Liver (tissue), 9 donors: Measurements from ENCODE around the gene SLC11A2. TPM values are rescaled to one million over a fixed set of nuclear protein-coding genes. Genes with fewer than 3 reads are reported as not detected.

Source experiments
- DNase-seq: peaks from one replicate; pipeline ENCODE4 v3.0.0-alpha.2; 2017; ENCODE audit warnings: low spot score
- H3K27ac ChIP-seq, 2 donors: one replicate each; pipeline ENCODE4 v1.7.0; 2013; ENCODE audit warnings: inconsistent platforms in 2 of 2, low read length in 2 of 2, control low read depth in 1 of 2, low read depth in 1 of 2, mild to moderate bottlenecking in 1 of 2
- H3K27me3 ChIP-seq, 4 donors: one replicate each; pipeline versions ENCODE4 v1.6.1 to v1.7.0; 2013; ENCODE audit warnings: low read length in 3 of 4, inconsistent platforms in 1 of 4, mild to moderate bottlenecking in 1 of 4, moderate library complexity in 1 of 4; ENCODE audit not compliant: control insufficient read depth in 4 of 4, insufficient read depth in 4 of 4
- H3K36me3 ChIP-seq, 4 donors: one replicate each; pipeline versions ENCODE4 v1.6.1 to v1.7.0; 2013; ENCODE audit warnings: low read length in 3 of 4, mild to moderate bottlenecking in 3 of 4, low read depth in 1 of 4, moderate library complexity in 1 of 4; ENCODE audit not compliant: control insufficient read depth in 4 of 4, insufficient read depth in 3 of 4
- H3K4me1 ChIP-seq, 4 donors: one replicate each; pipeline versions ENCODE4 v1.6.1 to v1.7.0; 2013; ENCODE audit warnings: low read length in 3 of 4, mild to moderate bottlenecking in 3 of 4, moderate library complexity in 1 of 4; ENCODE audit not compliant: control insufficient read depth in 4 of 4, insufficient read depth in 4 of 4
- H3K4me3 ChIP-seq, 3 donors: one replicate each; pipeline versions ENCODE4 v1.6.1 to v1.7.0; 2013; ENCODE audit warnings: low read length in 3 of 3, control low read depth in 1 of 3, low read depth in 1 of 3, mild to moderate bottlenecking in 1 of 3
- H3K9ac ChIP-seq, 2 donors: one replicate each; pipeline ENCODE4 v1.7.0; 2013; ENCODE audit warnings: low read length in 2 of 2, mild to moderate bottlenecking in 2 of 2, moderate library complexity in 2 of 2, control low read depth in 1 of 2, low read depth in 1 of 2
- H3K9me3 ChIP-seq, 4 donors: one replicate each; pipeline versions ENCODE4 v1.6.1 to v1.7.0; 2013; ENCODE audit warnings: low read length in 3 of 4; ENCODE audit not compliant: control insufficient read depth in 4 of 4
- EGR1 ChIP-seq, 2 donors: IDR thresholded peaks; 2 replicates each; pipeline ENCODE4 v1.6.1; 2016 to 2018; ENCODE audit warnings: antibody characterized with exemption in 2 of 2, low read depth in 2 of 2
- FOXA1 ChIP-seq: IDR thresholded peaks from 2 replicates; pipeline ENCODE4 v1.6.1; 2016; ENCODE audit warnings: antibody characterized with exemption
- FOXA2 ChIP-seq: IDR thresholded peaks from 2 replicates; pipeline ENCODE4 v1.6.1; 2016; ENCODE audit warnings: antibody characterized with exemption
- GABPA ChIP-seq, 2 donors: IDR thresholded peaks in 1 of 2; conservative IDR thresholded peaks in 1 of 2; 2 replicates each; pipeline ENCODE4 v1.6.1; 2016; ENCODE audit warnings: antibody characterized with exemption in 2 of 2, mild to moderate bottlenecking in 1 of 2, moderate library complexity in 1 of 2
- HNF4A ChIP-seq, 2 donors: conservative IDR thresholded peaks; 2 replicates each; pipeline ENCODE4 v1.6.1; 2016; ENCODE audit warnings: antibody characterized with exemption in 2 of 2, mild to moderate bottlenecking in 2 of 2
- JUND ChIP-seq, 2 donors: IDR thresholded peaks; 2 replicates each; pipeline ENCODE4 v1.6.1; 2016; ENCODE audit warnings: antibody characterized with exemption in 2 of 2
- NR2F2 ChIP-seq: IDR thresholded peaks from 2 replicates; pipeline ENCODE4 v1.6.1; 2016; ENCODE audit warnings: antibody characterized with exemption
- RAD21 ChIP-seq, 2 donors: IDR thresholded peaks; 2 replicates each; pipeline ENCODE4 v1.6.1; 2016; ENCODE audit warnings: antibody characterized with exemption in 2 of 2, mild to moderate bottlenecking in 2 of 2
- RXRA ChIP-seq, 2 donors: IDR thresholded peaks; 2 replicates each; pipeline ENCODE4 v1.6.1; 2017 to 2018; ENCODE audit warnings: antibody characterized with exemption in 2 of 2, mild to moderate bottlenecking in 1 of 2
- TAF1 ChIP-seq: conservative IDR thresholded peaks from 2 replicates; pipeline ENCODE4 v1.6.1; 2016; ENCODE audit warnings: antibody characterized with exemption, mild to moderate bottlenecking
- YY1 ChIP-seq: IDR thresholded peaks from 2 replicates; pipeline ENCODE4 v1.6.1; 2016; ENCODE audit warnings: antibody characterized with exemption, mild to moderate bottlenecking
- WGBS: extraction: QIAGEN DNeasy Blood & Tissue Kit; methylation state at CpG from one replicate; pipeline ENCODE4 v1.1.7; 2013; 5-methylcytosine and 5-hydroxymethylcytosine counted together
- polyA plus RNA-seq, 2 donors: library from polyadenylated mRNA; stranded (reverse) in 1 of 2; unstranded in 1 of 2; fragments of 200-250 nt in 1 of 2; fragments of >200 nt in 1 of 2; fragmentation: Nextera tagmentation in 1 of 2; extraction: Ambion mirVana in 1 of 2; gene quantifications; one replicate each; pipeline versions ENCODE4 v1.2.1 to v1.2.3, GENCODE V29; 2013 to 2015
- total RNA-seq, 2 donors: library from RNA; depleted of rRNA; stranded (reverse); fragments of >200 nt; gene quantifications; one replicate each; pipeline ENCODE4 v1.2.3, GENCODE V29; 2014
- TF ChIP-seq, protein P1 (sequence below): IDR thresholded peaks from 2 replicates; pipeline ENCODE4 v1.6.1; 2016; ENCODE audit warnings: antibody characterized with exemption
- TF ChIP-seq, protein P2 (sequence below): IDR thresholded peaks from 2 replicates; pipeline ENCODE4 v1.6.1; 2016; ENCODE audit warnings: antibody characterized with exemption
- TF ChIP-seq, protein P3 (sequence below): fragments of 150-350 bp; IDR thresholded peaks from 2 replicates; pipeline ENCODE4 v1.5.1; 2017; ENCODE audit warnings: improper control_type of control experiment, low read depth, low read length; ENCODE audit not compliant: missing input control
- TF ChIP-seq, protein P4 (sequence below): IDR thresholded peaks from 2 replicates; pipeline ENCODE4 v1.6.1; 2016; ENCODE audit warnings: antibody characterized with exemption
- TF ChIP-seq, protein P5 (sequence below): IDR thresholded peaks from 2 replicates; pipeline ENCODE4 v1.6.1; 2016; ENCODE audit warnings: antibody characterized with exemption, mild to moderate bottlenecking
- donor health status: healthy.
- donor health status: healthy.
- donor health status: healthy.
- donor health status: healthy.
- donor health status: healthy.

The SLC11A2 gene
- total and polyA plus RNA-seq, 4 donors = 15.2 to 108 (median 52.2) TPM

DNA sequence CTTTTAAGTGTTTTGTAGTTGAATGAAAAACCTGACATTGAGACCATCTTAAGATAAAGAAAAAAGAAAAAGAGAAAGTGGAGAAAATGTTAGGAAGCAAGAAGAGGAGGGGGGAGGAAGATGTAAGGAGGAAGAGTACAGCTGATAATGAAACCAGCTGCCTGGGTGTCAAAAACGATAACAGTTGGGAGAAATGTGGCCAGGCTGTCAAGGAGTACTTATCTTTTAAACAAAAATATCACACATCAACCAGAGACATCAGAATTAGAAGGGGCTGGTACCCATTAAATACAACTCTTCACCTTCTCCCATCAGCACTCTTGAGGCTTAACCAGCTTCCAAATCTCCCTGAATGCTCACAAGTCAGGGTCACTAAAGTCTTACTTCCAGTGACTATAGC, 4.5 kb downstream of the SLC11A2 start:
- H3K4me3 ChIP-seq = no peak overlapping the region
- WGBS = 50% methylated on average over 1 of the region's 1 CpG
- H3K9ac ChIP-seq = no peak overlapping the region
- peak overlapping the region in 1 of 2 donors; percentile 34 for H3K27ac ChIP-seq
- TF ChIP-seq FOXA2 (no peak), HNF4A (conservative IDR thresholded peaks at IDR 0.05) (no peak), YY1 (no peak), FOXA1 (no peak), GABPA (IDR thresholded peaks at IDR 0.05 in 1 of 2, conservative IDR thresholded peaks at IDR 0.05 in 1 of 2) (no peak), NR2F2 (no peak), EGR1 (IDR thresholded peaks at IDR 0.05; ENCODE audit: low read depth in 2 of 2) (no peak), RXRA (IDR thresholded peaks at IDR 0.05) (no peak), TAF1 (no peak), JUND (IDR thresholded peaks at IDR 0.05) (no peak), RAD21 (IDR thresholded peaks at IDR 0.05) (no peak)
- TF ChIP-seq, protein P1, sequence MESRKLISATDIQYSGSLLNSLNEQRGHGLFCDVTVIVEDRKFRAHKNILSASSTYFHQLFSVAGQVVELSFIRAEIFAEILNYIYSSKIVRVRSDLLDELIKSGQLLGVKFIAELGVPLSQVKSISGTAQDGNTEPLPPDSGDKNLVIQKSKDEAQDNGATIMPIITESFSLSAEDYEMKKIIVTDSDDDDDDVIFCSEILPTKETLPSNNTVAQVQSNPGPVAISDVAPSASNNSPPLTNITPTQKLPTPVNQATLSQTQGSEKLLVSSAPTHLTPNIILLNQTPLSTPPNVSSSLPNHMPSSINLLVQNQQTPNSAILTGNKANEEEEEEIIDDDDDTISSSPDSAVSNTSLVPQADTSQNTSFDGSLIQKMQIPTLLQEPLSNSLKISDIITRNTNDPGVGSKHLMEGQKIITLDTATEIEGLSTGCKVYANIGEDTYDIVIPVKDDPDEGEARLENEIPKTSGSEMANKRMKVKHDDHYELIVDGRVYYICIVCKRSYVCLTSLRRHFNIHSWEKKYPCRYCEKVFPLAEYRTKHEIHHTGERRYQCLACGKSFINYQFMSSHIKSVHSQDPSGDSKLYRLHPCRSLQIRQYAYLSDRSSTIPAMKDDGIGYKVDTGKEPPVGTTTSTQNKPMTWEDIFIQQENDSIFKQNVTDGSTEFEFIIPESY = no peak
- TF ChIP-seq, protein P2, sequence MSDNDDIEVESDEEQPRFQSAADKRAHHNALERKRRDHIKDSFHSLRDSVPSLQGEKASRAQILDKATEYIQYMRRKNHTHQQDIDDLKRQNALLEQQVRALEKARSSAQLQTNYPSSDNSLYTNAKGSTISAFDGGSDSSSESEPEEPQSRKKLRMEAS = no peak
- TF ChIP-seq, protein P3, sequence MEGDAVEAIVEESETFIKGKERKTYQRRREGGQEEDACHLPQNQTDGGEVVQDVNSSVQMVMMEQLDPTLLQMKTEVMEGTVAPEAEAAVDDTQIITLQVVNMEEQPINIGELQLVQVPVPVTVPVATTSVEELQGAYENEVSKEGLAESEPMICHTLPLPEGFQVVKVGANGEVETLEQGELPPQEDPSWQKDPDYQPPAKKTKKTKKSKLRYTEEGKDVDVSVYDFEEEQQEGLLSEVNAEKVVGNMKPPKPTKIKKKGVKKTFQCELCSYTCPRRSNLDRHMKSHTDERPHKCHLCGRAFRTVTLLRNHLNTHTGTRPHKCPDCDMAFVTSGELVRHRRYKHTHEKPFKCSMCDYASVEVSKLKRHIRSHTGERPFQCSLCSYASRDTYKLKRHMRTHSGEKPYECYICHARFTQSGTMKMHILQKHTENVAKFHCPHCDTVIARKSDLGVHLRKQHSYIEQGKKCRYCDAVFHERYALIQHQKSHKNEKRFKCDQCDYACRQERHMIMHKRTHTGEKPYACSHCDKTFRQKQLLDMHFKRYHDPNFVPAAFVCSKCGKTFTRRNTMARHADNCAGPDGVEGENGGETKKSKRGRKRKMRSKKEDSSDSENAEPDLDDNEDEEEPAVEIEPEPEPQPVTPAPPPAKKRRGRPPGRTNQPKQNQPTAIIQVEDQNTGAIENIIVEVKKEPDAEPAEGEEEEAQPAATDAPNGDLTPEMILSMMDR = no peak
- TF ChIP-seq, protein P4, sequence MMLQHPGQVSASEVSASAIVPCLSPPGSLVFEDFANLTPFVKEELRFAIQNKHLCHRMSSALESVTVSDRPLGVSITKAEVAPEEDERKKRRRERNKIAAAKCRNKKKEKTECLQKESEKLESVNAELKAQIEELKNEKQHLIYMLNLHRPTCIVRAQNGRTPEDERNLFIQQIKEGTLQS = no peak
- TF ChIP-seq, protein P5, sequence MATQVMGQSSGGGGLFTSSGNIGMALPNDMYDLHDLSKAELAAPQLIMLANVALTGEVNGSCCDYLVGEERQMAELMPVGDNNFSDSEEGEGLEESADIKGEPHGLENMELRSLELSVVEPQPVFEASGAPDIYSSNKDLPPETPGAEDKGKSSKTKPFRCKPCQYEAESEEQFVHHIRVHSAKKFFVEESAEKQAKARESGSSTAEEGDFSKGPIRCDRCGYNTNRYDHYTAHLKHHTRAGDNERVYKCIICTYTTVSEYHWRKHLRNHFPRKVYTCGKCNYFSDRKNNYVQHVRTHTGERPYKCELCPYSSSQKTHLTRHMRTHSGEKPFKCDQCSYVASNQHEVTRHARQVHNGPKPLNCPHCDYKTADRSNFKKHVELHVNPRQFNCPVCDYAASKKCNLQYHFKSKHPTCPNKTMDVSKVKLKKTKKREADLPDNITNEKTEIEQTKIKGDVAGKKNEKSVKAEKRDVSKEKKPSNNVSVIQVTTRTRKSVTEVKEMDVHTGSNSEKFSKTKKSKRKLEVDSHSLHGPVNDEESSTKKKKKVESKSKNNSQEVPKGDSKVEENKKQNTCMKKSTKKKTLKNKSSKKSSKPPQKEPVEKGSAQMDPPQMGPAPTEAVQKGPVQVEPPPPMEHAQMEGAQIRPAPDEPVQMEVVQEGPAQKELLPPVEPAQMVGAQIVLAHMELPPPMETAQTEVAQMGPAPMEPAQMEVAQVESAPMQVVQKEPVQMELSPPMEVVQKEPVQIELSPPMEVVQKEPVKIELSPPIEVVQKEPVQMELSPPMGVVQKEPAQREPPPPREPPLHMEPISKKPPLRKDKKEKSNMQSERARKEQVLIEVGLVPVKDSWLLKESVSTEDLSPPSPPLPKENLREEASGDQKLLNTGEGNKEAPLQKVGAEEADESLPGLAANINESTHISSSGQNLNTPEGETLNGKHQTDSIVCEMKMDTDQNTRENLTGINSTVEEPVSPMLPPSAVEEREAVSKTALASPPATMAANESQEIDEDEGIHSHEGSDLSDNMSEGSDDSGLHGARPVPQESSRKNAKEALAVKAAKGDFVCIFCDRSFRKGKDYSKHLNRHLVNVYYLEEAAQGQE = no peak
- no peaks in the 10 kb centered on the region for H3K36me3 ChIP-seq
- H3K9me3 ChIP-seq = no peaks in the 10 kb centered on the region
- peaks cover 3 to 37% (median 17%) of the 10 kb centered on the region in 4 donors for H3K4me1 ChIP-seq
- DNase-seq = no peak
- no peaks in the 10 kb centered on the region for H3K27me3 ChIP-seq
